HepG2 (cell line): Measurements from ENCODE around the gene GADD45GIP1. TPM values are rescaled to one million over a fixed set of nuclear protein-coding genes. Genes with fewer than 3 reads are reported as not detected.

Experiments
- ARID2 ChIP-seq: sonication (generic); formaldehyde crosslinking; IDR thresholded peaks from 2 replicates; pipeline ENCODE4 v1.8.1; 2022; ENCODE audit warnings: mild to moderate bottlenecking, missing genetic modification reagents, borderline replicate concordance
- ERF ChIP-seq: IDR thresholded peaks from 2 replicates; pipeline ENCODE4 v1.6.1; 2018; ENCODE audit warnings: missing biosample characterization, missing genetic modification reagents
- HOXA5 ChIP-seq: sonication (generic); formaldehyde crosslinking; IDR thresholded peaks from 2 replicates; pipeline ENCODE4 v1.4.0; 2020; ENCODE audit warnings: missing genetic modification reagents
- IRF2 ChIP-seq: IDR thresholded peaks from 2 replicates; pipeline ENCODE4 v1.6.1; 2018; ENCODE audit warnings: missing genetic modification reagents, missing compliant biosample characterization
- MAFF ChIP-seq: IDR thresholded peaks from 2 replicates; pipeline ENCODE4 v1.6.1; 2011; ENCODE audit warnings: low read depth, low read length, improper control_type of control experiment
- MATR3 ChIP-seq: sonication (generic); formaldehyde crosslinking; IDR thresholded peaks from 2 replicates; pipeline ENCODE4 v1.4.0; 2020; ENCODE audit warnings: missing genetic modification reagents
- NKX3-1 ChIP-seq: sonication (generic); formaldehyde crosslinking; IDR thresholded peaks from 2 replicates; pipeline ENCODE4 v1.5.0; 2020; ENCODE audit warnings: missing genetic modification reagents
- NR2F1 ChIP-seq, 2 experiments: fragments of 450-650 bp in 1 of 2; formaldehyde crosslinking in 1 of 2; IDR thresholded peaks; 2 replicates each; pipeline versions ENCODE4 v1.5.0 to v1.6.1; 2016 to 2020; ENCODE audit warnings: mild to moderate bottlenecking in 1 of 2, missing compliant biosample characterization in 1 of 2, missing genetic modification reagents in 1 of 2, moderate library complexity in 1 of 2
- PATZ1 ChIP-seq: sonication (generic); formaldehyde crosslinking; IDR thresholded peaks from 2 replicates; pipeline ENCODE4 v1.4.0; 2020; ENCODE audit warnings: missing genetic modification reagents
- PHF8 ChIP-seq: sonication (generic); formaldehyde crosslinking; IDR thresholded peaks from 2 replicates; pipeline ENCODE4 v1.5.0; 2020; ENCODE audit warnings: missing genetic modification reagents
- RBAK ChIP-seq: sonication (generic); formaldehyde crosslinking; IDR thresholded peaks from 2 replicates; pipeline ENCODE4 v1.5.1; 2020; ENCODE audit warnings: mild to moderate bottlenecking, missing genetic modification reagents
- SRF ChIP-seq: IDR thresholded peaks from 2 replicates; pipeline ENCODE4 v1.6.1; 2011; ENCODE audit warnings: mild to moderate bottlenecking, low read depth, low read length, moderate library complexity
- THRA ChIP-seq: sonication (generic); formaldehyde crosslinking; IDR thresholded peaks from 2 replicates; pipeline ENCODE4 v1.4.0; 2020; ENCODE audit warnings: missing genetic modification reagents, borderline replicate concordance
- ZFAT ChIP-seq: sonication (generic); formaldehyde crosslinking; conservative IDR thresholded peaks from 2 replicates; pipeline ENCODE4 v1.8.1; 2023; ENCODE audit warnings: missing genetic modification reagents, inconsistent platforms
- ZMYM2 ChIP-seq: sonication (generic); formaldehyde crosslinking; IDR thresholded peaks from 2 replicates; pipeline ENCODE4 v1.8.0; 2022; ENCODE audit warnings: mild to moderate bottlenecking, missing genetic modification reagents
- ZNF280B ChIP-seq: sonication (generic); formaldehyde crosslinking; IDR thresholded peaks from 2 replicates; pipeline ENCODE4 v1.5.0; 2020; ENCODE audit warnings: missing genetic modification reagents, mild to moderate bottlenecking, borderline replicate concordance
- ZNF543 ChIP-seq: sonication (generic); formaldehyde crosslinking; IDR thresholded peaks from 2 replicates; pipeline ENCODE4 v1.4.0; 2020; ENCODE audit warnings: mild to moderate bottlenecking, missing genetic modification reagents
- ZNF546 ChIP-seq: sonication (generic); formaldehyde crosslinking; conservative IDR thresholded peaks from 2 replicates; pipeline ENCODE4 v1.8.1; 2023; ENCODE audit warnings: mild to moderate bottlenecking, missing genetic modification reagents
- ZNF547 ChIP-seq: sonication (generic); formaldehyde crosslinking; IDR thresholded peaks from 2 replicates; pipeline ENCODE4 v1.5.1; 2020; ENCODE audit warnings: mild to moderate bottlenecking, missing genetic modification reagents
- ZNF558 ChIP-seq: sonication (generic); formaldehyde crosslinking; IDR thresholded peaks from 2 replicates; pipeline ENCODE4 v1.9.0; 2022; ENCODE audit warnings: mild to moderate bottlenecking, missing genetic modification reagents, borderline replicate concordance
- ZNF564 ChIP-seq: sonication (generic); formaldehyde crosslinking; IDR thresholded peaks from 2 replicates; pipeline ENCODE4 v1.8.1; 2023; ENCODE audit warnings: mild to moderate bottlenecking, missing genetic modification reagents
- ZNF713 ChIP-seq: sonication (generic); formaldehyde crosslinking; IDR thresholded peaks from 2 replicates; pipeline ENCODE4 v1.4.0; 2020; ENCODE audit warnings: mild to moderate bottlenecking, missing genetic modification reagents
- polyA plus RNA-seq, 8 experiments: library from polyadenylated mRNA; depleted of rRNA in 3 of 8; stranded (reverse) in 7 of 8; unstranded in 1 of 8; fragments of >200 nt; fragmentation: Illumina TruSeq in 4 of 8; extraction: Trizol in 4 of 8; gene quantifications; 2 replicates each; pipeline versions ENCODE4 v1.2.1 to v1.2.3, GENCODE V29; 2011 to 2016; ENCODE audit warnings: low read depth in 4 of 8, missing spikeins in 1 of 8, mixed read lengths in 1 of 8; ENCODE audit not compliant: insufficient read depth in 1 of 8
- total RNA-seq, 5 experiments: library from RNA; depleted of rRNA; stranded (reverse); fragments of >200 nt; fragmentation: Illumina TruSeq; extraction: Trizol; gene quantifications; 2 replicates each; pipeline ENCODE4 v1.2.3, GENCODE V29; 2016; ENCODE audit warnings: low read depth in 1 of 5

The GADD45GIP1 gene
- total and polyA plus RNA-seq, 2 of the 13 experiments (the other 11 are each of a cell fraction or from before 2014, with no cell fraction given), result 24.6 to 30.7 TPM

GRCh38 chr19:12996406-12997094 is 39.5 kb upstream of the GADD45GIP1 start (continued):
- TF ChIP-seq SRF (no peak), THRA (CRISPR knock-in tag) (peak; percentile 69; the same call in 1 of the 2 replicates), ZNF280B (CRISPR knock-in tag) (peak; percentile 63; the same call in 1 of the 2 replicates), ARID2 (0 out of 2 replicates have a peak, but pooled peaks have one; percentile 49), NR2F1 (CRISPR knock-in tag; IDR thresholded peaks at IDR 0.05) (no peak), ZNF558 (0 out of 2 replicates have a peak, but pooled peaks have one; percentile 51), NKX3-1 (no peak), ZNF564 (CRISPR knock-in tag) (peak; percentile 17; the same call in 1 of the 2 replicates), RBAK (CRISPR knock-in tag) (no peak), ZNF543 (CRISPR knock-in tag) (0 out of 2 replicates have a peak, but pooled peaks have one; percentile 41), MAFF (no peak), ZNF713 (CRISPR knock-in tag) (0 out of 2 replicates have a peak, but pooled peaks have one; percentile 10), ZFAT (CRISPR knock-in tag) (no peak), ZNF546 (no peak), PHF8 (peak; percentile 66), ERF (no peak), IRF2 (CRISPR knock-in tag) (0 out of 2 replicates have a peak, but pooled peaks have one; percentile 28), ZMYM2 (CRISPR knock-in tag) (peak; percentile 74; the same call in 1 of the 2 replicates), MATR3 (CRISPR knock-in tag) (no peak), ZNF547 (0 out of 2 replicates have a peak, but pooled peaks have one; percentile 58), HOXA5 (peak; percentile 32; the same call in 1 of the 2 replicates), PATZ1 (CRISPR knock-in tag) (peak; percentile 56)
